OCI-M2 (cell line): Measurements from ENCODE around the gene LRMDA.

ENCODE experiments used
- DNase-seq: peaks from one replicate; lab custom pipeline; 2025; ENCODE audit not compliant: unreplicated experiment; lab: John Stamatoyannopoulos, UW

Gene LRMDA

GRCh38 chr10:76088980-76089379 lies 657.6 kb downstream of the LRMDA start:
- DNase-seq: no peak

GRCh38 chr10:76089556-76090180 lies 658.2 kb downstream of the LRMDA start:
- DNase-seq: no peak

GRCh38 chr10:76091926-76092325 lies 660.5 kb downstream of the LRMDA start:
- DNase-seq: no peak

GRCh38 chr10:76106611-76107010 lies 675.2 kb downstream of the LRMDA start:
- DNase-seq: no peak

- DNase-seq: no peak
Measured at GRCh38 chr10:76108563-76109359, 677.3 kb downstream of the LRMDA start.

- no peak for DNase-seq
Measured at GRCh38 chr10:76111404-76111803, 680.0 kb downstream of the LRMDA start.

GRCh38 chr10:76111986-76112825 lies 680.8 kb downstream of the LRMDA start:
- DNase-seq: no peak

GRCh38 chr10:76112826-76113150 lies 681.4 kb downstream of the LRMDA start:
- DNase-seq: no peak

- no peak for DNase-seq
Measured at GRCh38 chr10:76113952-76114351, 682.5 kb downstream of the LRMDA start.

GRCh38 chr10:76114581-76115001 lies 683.2 kb downstream of the LRMDA start:
- DNase-seq: no peak

GRCh38 chr10:76115131-76115470 lies 683.7 kb downstream of the LRMDA start:
- DNase-seq: no peak

GRCh38 chr10:76115471-76116155 lies 684.2 kb downstream of the LRMDA start:
- no peak for DNase-seq

GRCh38 chr10:76116523-76116922 lies 685.1 kb downstream of the LRMDA start:
- DNase-seq: no peak

GRCh38 chr10:76117949-76118348 lies 686.5 kb downstream of the LRMDA start:
- DNase-seq: no peak

- DNase-seq: no peak
Measured at GRCh38 chr10:76119036-76119435, 687.6 kb downstream of the LRMDA start.

GRCh38 chr10:76119515-76119914 lies 688.1 kb downstream of the LRMDA start:
- DNase-seq: no peak

GRCh38 chr10:76122056-76122455 lies 690.6 kb downstream of the LRMDA start:
- no peak for DNase-seq

GRCh38 chr10:76124280-76124679 lies 692.9 kb downstream of the LRMDA start:
- no peak for DNase-seq

GRCh38 chr10:76125900-76126299 lies 694.5 kb downstream of the LRMDA start:
- DNase-seq: no peak

GRCh38 chr10:76126607-76127527 lies 695.4 kb downstream of the LRMDA start:
- DNase-seq: no peak
